Measurements from ENCODE around the gene SLC18A3. TPM values are rescaled to one million over a fixed set of nuclear protein-coding genes. Genes with fewer than 3 reads are reported as not detected.

Gene SLC18A3
- total RNA-seq, 1 experiment from 2014 or later = not detected

DNA sequence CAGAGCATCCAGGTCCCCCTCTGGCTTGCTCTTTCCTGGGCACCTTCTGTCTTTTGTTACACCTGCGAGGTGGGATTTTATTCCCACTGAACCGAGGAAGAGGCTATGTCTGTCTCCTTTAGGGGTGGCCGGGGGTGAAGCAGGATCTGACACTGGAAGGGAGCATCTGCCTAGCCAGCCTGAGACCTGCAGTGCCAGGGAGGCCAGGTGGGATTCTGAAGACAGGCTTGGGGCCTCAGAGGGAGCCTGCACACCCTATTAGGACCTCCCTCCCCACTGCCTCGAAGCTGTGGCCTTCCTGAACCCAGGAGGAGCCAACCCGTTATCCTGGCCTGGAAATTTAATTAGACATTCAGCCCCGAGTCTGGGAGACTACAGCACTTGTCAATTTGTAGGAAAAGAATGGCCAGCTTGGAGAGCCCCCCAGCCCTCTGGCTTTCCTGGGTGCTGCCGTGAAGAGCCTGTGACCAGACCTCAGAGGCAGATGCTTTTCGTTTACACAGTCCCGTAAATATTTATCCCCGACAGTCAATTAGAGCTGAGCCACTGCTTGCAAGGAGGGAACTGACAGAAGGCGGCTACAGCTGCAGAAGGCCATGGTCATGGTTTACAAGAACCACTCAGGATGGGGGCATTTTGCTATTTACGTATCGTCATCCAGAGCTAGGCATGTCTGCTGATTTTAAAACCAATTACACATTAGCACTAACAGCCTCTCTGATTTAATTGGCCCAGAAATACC, 23.4 kb downstream of the SLC18A3 start:
- Histone ChIP-seq H2BK20ac (ENCODE audit: low read depth, low read length, poor library complexity, severe bottlenecking) (no peak overlapping the region), H2BK12ac (ENCODE audit: insufficient read length, low read depth, low read length) (no peak overlapping the region), H2BK120ac (ENCODE audit: low read depth, low read length, poor library complexity, severe bottlenecking) (no peak overlapping the region), H3K27me3 (ENCODE audit: insufficient read depth, low read length) (no peaks in the 10 kb centered on the region), H2BK5ac (ENCODE audit: insufficient read length, low read length) (no peak overlapping the region), H2AK5ac (ENCODE audit: insufficient read length, low read length) (no peak overlapping the region), H3K23ac (ENCODE audit: insufficient read length, low read depth, low read length) (no peak overlapping the region), H3K18ac (ENCODE audit: insufficient read length, low read depth, low read length) (no peak overlapping the region), H3K14ac (ENCODE audit: insufficient read depth, low read length) (no peak overlapping the region; the same call in 1 of the 2 replicates), H3K56ac (ENCODE audit: insufficient read length, low read depth, low read length) (no peak overlapping the region), H3K9ac (ENCODE audit: extremely low read depth, insufficient read length, low read length) (no peak overlapping the region), H3K79me2 (ENCODE audit: insufficient read depth, low read length) (no peaks in the 10 kb centered on the region), H3K23me2 (ENCODE audit: insufficient read length, low read depth, low read length, poor library complexity, severe bottlenecking) (no peaks in the 10 kb centered on the region), H3K4ac (ENCODE audit: low read depth, low read length) (no peak overlapping the region), H4K91ac (ENCODE audit: insufficient read length, low read depth, low read length) (no peak overlapping the region), H4K8ac (replicated peaks; ENCODE audit: insufficient read length, low read depth, low read length) (no peak overlapping the region), H3K4me2 (ENCODE audit: insufficient read depth, insufficient read length, low read length) (no peak overlapping the region), H2BK15ac (ENCODE audit: low read depth, low read length) (no peak overlapping the region), H2AFZ (ENCODE audit: low read length) (no peak overlapping the region), H3K4me1 (ENCODE audit: insufficient read depth, low read length) (no peaks in the 10 kb centered on the region), H3K27ac (ENCODE audit: insufficient read length, low read depth, low read length) (no peak overlapping the region), H3T11ph (ENCODE audit: low read length) (no peak overlapping the region), H4K20me1 (ENCODE audit: control insufficient read depth, insufficient read depth, insufficient read length) (no peaks in the 10 kb centered on the region), H3K9me3 (ENCODE audit: control insufficient read depth, low read depth, low read length) (no peaks in the 10 kb centered on the region), H3K79me1 (ENCODE audit: insufficient read depth, low read depth, low read length, poor library complexity, severe bottlenecking) (no peaks in the 10 kb centered on the region), H4K5ac (ENCODE audit: insufficient read length, low read depth, low read length) (no peak overlapping the region)
- H3K27ac Mint-ChIP-seq = no peak overlapping the region
- no CpG with 5 or more reads among the region's 13 CpGs for WGBS (ENCODE audit: extremely low coverage, insufficient read length, low lambda C conversion rate)
- peaks cover 0 to 3% of the 10 kb centered on the region in 2 experiments; a peak in 1 of 4 replicates for H3K4me1 Mint-ChIP-seq
- no peaks in the 10 kb centered on the region for H3K36me3 Mint-ChIP-seq (ENCODE audit: insufficient read depth in 1 of 3, low read depth in 3 of 3)
- H3K4me3 Mint-ChIP-seq = no peak overlapping the region
- TF ChIP-seq, protein P1, sequence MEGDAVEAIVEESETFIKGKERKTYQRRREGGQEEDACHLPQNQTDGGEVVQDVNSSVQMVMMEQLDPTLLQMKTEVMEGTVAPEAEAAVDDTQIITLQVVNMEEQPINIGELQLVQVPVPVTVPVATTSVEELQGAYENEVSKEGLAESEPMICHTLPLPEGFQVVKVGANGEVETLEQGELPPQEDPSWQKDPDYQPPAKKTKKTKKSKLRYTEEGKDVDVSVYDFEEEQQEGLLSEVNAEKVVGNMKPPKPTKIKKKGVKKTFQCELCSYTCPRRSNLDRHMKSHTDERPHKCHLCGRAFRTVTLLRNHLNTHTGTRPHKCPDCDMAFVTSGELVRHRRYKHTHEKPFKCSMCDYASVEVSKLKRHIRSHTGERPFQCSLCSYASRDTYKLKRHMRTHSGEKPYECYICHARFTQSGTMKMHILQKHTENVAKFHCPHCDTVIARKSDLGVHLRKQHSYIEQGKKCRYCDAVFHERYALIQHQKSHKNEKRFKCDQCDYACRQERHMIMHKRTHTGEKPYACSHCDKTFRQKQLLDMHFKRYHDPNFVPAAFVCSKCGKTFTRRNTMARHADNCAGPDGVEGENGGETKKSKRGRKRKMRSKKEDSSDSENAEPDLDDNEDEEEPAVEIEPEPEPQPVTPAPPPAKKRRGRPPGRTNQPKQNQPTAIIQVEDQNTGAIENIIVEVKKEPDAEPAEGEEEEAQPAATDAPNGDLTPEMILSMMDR (conservative IDR thresholded peaks at IDR 0.05) = no peak
- no peak for DNase-seq
- no peaks in the 10 kb centered on the region for H3K9me3 Mint-ChIP-seq
- peaks cover 34% of the 10 kb centered on the region for H3K27me3 Mint-ChIP-seq (ENCODE audit: low read depth)

Measured in H9 (cell line).